GM12872 (cell line): ENCODE results near the gene CDK17.

Experiments
- CTCF ChIP-seq: IDR thresholded peaks from 3 replicates; pipeline ENCODE4 v1.5.1; 2011; ENCODE audit warnings: low read depth, mild to moderate bottlenecking, low read length, moderate library complexity; ENCODE audit not compliant: insufficient read depth

Gene CDK17

GRCh38 chr12:96240656-96241055 is 159.6 kb downstream of the CDK17 start:
- TF ChIP-seq CTCF: no peak

- no peak for TF ChIP-seq CTCF
Measured at GRCh38 chr12:96239711-96240635, 160.3 kb downstream of the CDK17 start.

- TF ChIP-seq CTCF: no peak
Measured at GRCh38 chr12:96238336-96239047, 161.7 kb downstream of the CDK17 start.

GRCh38 chr12:96237465-96238077 is 162.7 kb downstream of the CDK17 start:
- no peak for TF ChIP-seq CTCF

- TF ChIP-seq CTCF: no peak
Measured at GRCh38 chr12:96237035-96237434, 163.2 kb downstream of the CDK17 start.

- TF ChIP-seq CTCF: no peak
Measured at GRCh38 chr12:96236221-96236822, 163.9 kb downstream of the CDK17 start.

GRCh38 chr12:96235484-96235826 is 164.8 kb downstream of the CDK17 start:
- no peak for TF ChIP-seq CTCF
